ENCODE data around the gene COPG1.

DNA sequence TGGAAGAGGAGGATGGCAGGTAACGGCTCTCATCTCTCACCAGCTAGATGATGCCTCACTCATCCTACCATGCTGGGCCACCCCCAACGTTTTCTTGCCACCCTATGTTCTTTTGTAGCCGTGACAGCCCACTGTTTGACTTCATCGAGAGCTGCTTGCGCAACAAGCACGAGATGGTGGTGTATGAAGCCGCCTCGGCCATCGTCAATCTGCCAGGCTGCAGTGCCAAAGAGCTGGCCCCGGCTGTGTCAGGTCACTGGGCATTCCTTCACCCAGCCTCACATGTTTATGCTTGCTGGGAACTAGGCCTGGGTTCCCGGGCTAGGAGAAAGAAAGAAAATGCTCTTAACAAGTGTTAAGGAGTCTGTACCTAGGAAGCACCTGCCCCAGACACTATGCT lies 8.2 kb downstream of the COPG1 start:
- TF ChIP-seq POLR2A (IDR thresholded peaks at IDR 0.05; ENCODE audit: low read depth, low read length) = no peak
- TF ChIP-seq, protein P1, sequence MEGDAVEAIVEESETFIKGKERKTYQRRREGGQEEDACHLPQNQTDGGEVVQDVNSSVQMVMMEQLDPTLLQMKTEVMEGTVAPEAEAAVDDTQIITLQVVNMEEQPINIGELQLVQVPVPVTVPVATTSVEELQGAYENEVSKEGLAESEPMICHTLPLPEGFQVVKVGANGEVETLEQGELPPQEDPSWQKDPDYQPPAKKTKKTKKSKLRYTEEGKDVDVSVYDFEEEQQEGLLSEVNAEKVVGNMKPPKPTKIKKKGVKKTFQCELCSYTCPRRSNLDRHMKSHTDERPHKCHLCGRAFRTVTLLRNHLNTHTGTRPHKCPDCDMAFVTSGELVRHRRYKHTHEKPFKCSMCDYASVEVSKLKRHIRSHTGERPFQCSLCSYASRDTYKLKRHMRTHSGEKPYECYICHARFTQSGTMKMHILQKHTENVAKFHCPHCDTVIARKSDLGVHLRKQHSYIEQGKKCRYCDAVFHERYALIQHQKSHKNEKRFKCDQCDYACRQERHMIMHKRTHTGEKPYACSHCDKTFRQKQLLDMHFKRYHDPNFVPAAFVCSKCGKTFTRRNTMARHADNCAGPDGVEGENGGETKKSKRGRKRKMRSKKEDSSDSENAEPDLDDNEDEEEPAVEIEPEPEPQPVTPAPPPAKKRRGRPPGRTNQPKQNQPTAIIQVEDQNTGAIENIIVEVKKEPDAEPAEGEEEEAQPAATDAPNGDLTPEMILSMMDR (IDR thresholded peaks at IDR 0.05; ENCODE audit: extremely low read depth in 1 of 2, insufficient read depth in 1 of 2, low read depth in 1 of 2, low read length in 2 of 2) = no peak
